ACHN (cell line): ENCODE data around the gene KCNK15.
A peak's percentile ranks its signal among the peaks of the same experiment; 100 is the strongest.

ENCODE experiments used
- DNase-seq: peaks from one replicate; pipeline ENCODE4 v3.0.0-alpha.2; 2015
- in situ Hi-C: cut with HindIII; loops from 2 replicates; pipeline ENCODE4 v1.10.0; 2017; ENCODE audit warnings: low sequenced_read_pairs, low pct_ligation_motif_present, low pct_unique_long_range_greater_than_20kb

The KCNK15 gene

GRCh38 chr20:44771172-44771535 lies 25.5 kb downstream of the KCNK15 start:
- DNase-seq: no peak
- in situ Hi-C loops: no loop called here

- in situ Hi-C loops: no loop called here
- DNase-seq: no peak
These were observed 27.0 kb downstream of the KCNK15 start for GRCh38 chr20:44772636-44773035.

- in situ Hi-C loops: no loop called here
These were observed 27.6 kb downstream of the KCNK15 start for GRCh38 chr20:44773070-44773829.

GRCh38 chr20:44776980-44777379 lies 31.3 kb downstream of the KCNK15 start:
- peak; percentile 33 for DNase-seq
- in situ Hi-C loops: no loop called here

More at GRCh38 chr20:44773070-44773829, 27.6 kb downstream of the KCNK15 start:
- DNase-seq: no peak

GRCh38 chr20:44780226-44780625 lies 34.6 kb downstream of the KCNK15 start:
- in situ Hi-C loops: no loop called here
- DNase-seq: peak; percentile 57

- DNase-seq: no peak
- in situ Hi-C loops: no loop called here
These were observed 35.5 kb downstream of the KCNK15 start for GRCh38 chr20:44781118-44781517.

- in situ Hi-C loops: no loop called here
- DNase-seq: no peak
These were observed 36.1 kb downstream of the KCNK15 start for GRCh38 chr20:44781791-44782190.

- no peak for DNase-seq
- in situ Hi-C loops: no loop called here
These were observed 39.0 kb downstream of the KCNK15 start for GRCh38 chr20:44784688-44785087.

GRCh38 chr20:44785768-44786167 lies 40.1 kb downstream of the KCNK15 start:
- peak; percentile 9 for DNase-seq
- in situ Hi-C loops: no loop called here

GRCh38 chr20:44787299-44787698 lies 41.6 kb downstream of the KCNK15 start:
- no peak for DNase-seq
- in situ Hi-C loops: no loop called here

- in situ Hi-C loops: no loop called here
- no peak for DNase-seq
These were observed 43.2 kb downstream of the KCNK15 start for GRCh38 chr20:44788706-44789456.

- in situ Hi-C loops: no loop called here
- DNase-seq: no peak
These were observed 45.2 kb downstream of the KCNK15 start for GRCh38 chr20:44790638-44791393.

- DNase-seq: no peak
- in situ Hi-C loops: no loop called here
These were observed 47.1 kb downstream of the KCNK15 start for GRCh38 chr20:44792796-44793195.

GRCh38 chr20:44795836-44796235 lies 50.2 kb downstream of the KCNK15 start:
- in situ Hi-C loops: no loop called here
- DNase-seq: no peak

GRCh38 chr20:44796311-44796710 lies 50.6 kb downstream of the KCNK15 start:
- in situ Hi-C loops: no loop called here
- DNase-seq: no peak

- in situ Hi-C loops: no loop called here
- no peak for DNase-seq
These were observed 51.2 kb downstream of the KCNK15 start for GRCh38 chr20:44796758-44797457.

- no peak for DNase-seq
- in situ Hi-C loops: no loop called here
These were observed 54.0 kb downstream of the KCNK15 start for GRCh38 chr20:44799691-44800090.

GRCh38 chr20:44800391-44801046 lies 54.9 kb downstream of the KCNK15 start:
- in situ Hi-C loops: no loop called here
- no peak for DNase-seq
